ENCODE data around the gene PDS5B.

DNA sequence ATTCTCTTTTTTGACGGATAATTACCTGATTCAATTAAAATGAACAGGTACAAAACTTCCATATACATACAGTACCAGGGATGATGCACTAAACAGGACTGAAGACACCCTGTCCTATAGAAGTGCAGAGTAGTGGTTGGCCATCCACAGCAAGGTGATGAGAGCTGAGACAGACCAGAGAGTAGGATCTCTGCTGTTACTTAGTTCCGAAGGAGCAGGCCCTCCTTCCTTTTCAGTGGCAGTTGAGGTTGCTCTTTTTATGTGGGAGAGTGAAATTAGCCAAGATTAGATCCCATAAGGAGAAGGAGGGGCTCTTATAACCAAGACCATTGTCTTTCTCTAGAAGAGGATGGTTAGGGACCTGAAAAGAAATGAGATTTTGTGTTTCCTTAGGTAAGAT, 4.0 kb downstream of the PDS5B start:
- TF ChIP-seq CTCF (IDR thresholded peaks at IDR 0.05) (no peak), EZH2 (IDR thresholded peaks at IDR 0.05; ENCODE audit: borderline replicate concordance, insufficient read depth, low read depth, low read length, poor library complexity, severe bottlenecking) (no peak)

Data from B cell (primary cell).